Glomerular endothelial cell (primary cell): ENCODE data around the gene KRTAP12-1. TPM values are rescaled to one million over a fixed set of nuclear protein-coding genes. Genes with fewer than 3 reads are reported as not detected.

Experiments used
- DNase-seq: peaks from one replicate; pipeline ENCODE4 v3.0.0-alpha.2; 2011; ENCODE audit warnings: low read depth, low spot score; ENCODE audit errors: extremely low read depth
- total RNA-seq: library from RNA; depleted of rRNA; stranded (reverse); fragments of >200 nt; gene quantifications from 2 replicates; pipeline ENCODE4 v1.2.3, GENCODE V29; 2015

The KRTAP12-1 gene
- total RNA-seq, 1 donor from 2014 or later, result not detected

DNA sequence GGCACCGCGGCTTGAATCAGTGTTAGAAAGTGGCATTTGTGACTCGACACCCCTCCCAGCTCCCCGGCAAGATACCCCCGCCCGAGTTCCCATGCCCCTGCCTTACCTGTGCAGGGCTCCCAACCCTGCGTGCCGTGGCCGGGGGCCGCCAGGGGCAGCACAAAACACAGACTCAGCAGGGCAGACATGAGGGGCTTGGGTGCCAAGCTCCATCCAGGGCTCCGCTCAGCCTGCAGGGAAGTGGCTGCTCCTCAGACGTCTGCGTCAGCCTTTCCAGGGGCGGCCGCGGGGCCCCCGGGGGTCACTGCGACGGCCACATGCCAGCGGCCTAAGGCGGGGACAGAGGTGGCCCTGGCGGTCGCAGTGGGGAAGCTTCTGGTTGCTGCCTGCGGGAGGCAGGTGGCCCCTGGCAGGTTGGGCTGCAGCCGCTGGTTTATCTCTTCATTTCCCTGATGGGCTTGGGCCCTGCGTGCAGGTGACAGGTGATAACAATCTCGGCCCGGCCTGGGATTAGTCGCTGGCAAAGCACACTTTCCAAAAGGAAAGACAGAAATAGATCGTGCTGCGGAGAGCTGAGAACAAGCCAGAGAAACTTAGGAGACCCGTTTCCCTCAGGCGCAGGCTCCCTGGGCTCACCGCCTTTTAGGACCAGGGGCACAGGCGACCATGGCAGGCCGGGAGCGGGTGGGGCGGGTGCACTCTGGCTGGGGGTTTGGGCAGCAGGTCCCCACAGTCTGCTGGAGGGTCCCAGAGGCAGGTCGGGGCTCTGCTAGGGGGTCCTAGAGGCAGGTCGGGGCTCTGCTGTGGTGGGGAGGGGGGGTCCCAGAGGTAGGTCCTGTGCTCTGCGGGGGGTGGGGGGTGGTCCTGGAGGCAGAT, 29.6 kb upstream of the KRTAP12-1 start, which contains the start of gene TSPEAR:
TSS of gene TSPEAR (minus strand) at position 246 of the 876 bp plus-strand sequence. CDS start at position 188, 58 bp downstream.
- DNase-seq, result no peak

- no peak for DNase-seq
Measured at GRCh38 chr21:44710756-44711326, 28.9 kb upstream of the KRTAP12-1 start.

DNA sequence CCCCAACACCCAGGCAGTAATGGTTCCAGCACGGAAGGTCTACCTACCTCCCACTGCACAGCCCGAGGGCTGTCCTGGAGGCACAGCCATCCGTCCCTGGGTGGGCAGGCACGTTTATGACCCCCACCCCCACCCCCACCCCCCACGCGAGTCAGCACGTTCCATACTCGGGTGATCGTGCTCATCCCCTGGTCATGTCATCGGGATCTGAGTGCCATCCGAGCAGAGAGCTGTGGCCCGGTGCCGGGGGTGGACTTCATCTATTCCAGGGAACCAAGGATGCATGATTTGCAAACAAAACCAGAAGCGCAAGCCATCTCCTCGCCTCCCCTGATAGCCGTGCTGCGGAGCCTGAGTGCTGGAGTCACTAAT, 28.3 kb upstream of the KRTAP12-1 start:
- DNase-seq, result no peak

GRCh38 chr21:44709426-44710293, 27.7 kb upstream of the KRTAP12-1 start:
- no peak for DNase-seq

GRCh38 chr21:44708866-44709425, 27.0 kb upstream of the KRTAP12-1 start:
- no peak for DNase-seq

DNA sequence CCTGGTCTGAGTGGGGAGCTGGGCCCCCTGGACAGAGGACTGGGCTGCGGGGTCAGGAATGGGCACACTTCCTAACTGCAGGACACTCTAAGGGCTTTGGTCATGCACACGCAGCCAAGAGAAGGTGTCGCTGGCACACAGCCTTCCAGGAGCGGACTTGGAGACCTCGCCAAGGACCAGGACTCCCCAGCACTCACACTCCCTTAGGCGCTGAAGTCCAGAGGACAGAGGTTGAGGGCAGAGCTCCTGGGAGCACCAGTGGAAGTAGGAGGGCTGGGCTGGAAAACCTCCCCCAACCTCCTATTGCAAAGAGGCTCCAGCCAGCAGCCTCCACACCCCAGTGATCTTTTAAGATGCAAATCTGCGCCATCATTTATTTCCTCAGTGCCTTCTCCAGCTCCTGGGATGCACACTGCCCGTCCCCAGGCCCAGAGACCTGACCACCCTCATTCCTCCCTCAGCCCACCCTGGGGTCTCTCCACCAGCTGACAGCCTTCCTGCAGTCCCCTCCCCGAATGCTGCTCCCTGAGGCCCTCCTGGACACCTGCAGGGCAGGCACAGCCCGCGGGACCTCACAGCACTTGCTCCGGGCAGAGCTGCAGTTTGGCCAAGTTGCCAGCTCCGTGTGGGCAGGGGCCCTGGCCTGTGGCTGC, 26.4 kb upstream of the KRTAP12-1 start:
- no peak for DNase-seq

GRCh38 chr21:44706706-44707581, 25.0 kb upstream of the KRTAP12-1 start:
- no peak for DNase-seq

GRCh38 chr21:44706026-44706705, 24.2 kb upstream of the KRTAP12-1 start:
- DNase-seq, result no peak

DNA sequence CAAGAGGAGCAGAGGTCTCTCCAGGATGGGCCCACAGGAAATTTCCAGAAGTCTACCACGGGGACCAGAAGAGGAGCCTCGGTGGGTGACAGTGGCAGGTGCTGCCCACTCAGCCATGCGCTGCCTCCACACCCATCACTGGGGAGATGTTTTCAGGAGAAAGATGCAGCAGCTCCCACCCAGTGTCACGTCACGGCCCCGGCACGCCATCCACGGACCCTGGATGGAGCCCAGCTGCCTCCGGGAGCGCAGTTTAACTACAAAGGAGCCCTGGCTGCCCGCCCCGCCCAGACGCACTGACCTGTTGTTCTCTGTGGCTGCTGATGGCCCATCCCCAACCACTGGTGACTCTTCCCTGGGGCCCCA, 22.7 kb upstream of the KRTAP12-1 start:
- DNase-seq, result no peak

- DNase-seq, result no peak
Measured at GRCh38 chr21:44703731-44704635, 22.0 kb upstream of the KRTAP12-1 start.

DNA sequence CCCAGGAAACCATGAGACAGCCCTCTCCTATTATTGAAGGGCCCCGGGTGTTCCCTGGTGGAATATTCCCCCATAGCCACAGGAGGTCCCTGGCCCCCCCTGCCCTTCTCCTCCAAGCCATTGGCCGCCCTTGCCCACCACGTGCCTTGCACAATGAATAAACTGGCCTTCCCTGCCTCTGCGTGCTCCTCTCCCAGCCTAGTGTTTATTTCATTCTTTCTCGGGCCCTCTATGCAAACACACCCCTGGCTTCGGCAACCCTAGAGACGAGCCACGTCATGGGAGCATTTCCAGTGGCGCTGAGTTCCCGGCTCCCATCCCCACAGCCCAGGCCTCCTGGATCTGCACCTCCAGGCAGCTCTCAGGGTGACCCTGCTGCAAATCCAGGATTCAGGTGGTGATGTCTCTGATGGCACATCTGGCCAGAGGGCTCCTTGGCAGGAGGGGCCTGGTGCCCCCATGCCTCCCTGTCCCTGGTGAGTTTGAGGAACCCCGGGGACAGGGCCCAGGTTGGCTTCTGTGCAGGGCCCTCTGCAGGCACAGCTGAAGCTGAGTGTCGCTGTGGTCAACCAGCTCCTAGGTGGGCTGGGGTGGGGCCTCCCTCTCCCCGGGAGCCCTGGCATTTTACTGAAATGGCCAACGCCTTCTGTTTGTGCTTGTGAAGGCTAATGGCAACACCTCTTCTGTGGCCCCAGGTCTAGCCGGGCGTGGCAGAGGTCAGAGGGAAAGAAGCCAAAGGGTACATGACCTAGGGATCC, 21.2 kb upstream of the KRTAP12-1 start:
- no peak for DNase-seq

DNA sequence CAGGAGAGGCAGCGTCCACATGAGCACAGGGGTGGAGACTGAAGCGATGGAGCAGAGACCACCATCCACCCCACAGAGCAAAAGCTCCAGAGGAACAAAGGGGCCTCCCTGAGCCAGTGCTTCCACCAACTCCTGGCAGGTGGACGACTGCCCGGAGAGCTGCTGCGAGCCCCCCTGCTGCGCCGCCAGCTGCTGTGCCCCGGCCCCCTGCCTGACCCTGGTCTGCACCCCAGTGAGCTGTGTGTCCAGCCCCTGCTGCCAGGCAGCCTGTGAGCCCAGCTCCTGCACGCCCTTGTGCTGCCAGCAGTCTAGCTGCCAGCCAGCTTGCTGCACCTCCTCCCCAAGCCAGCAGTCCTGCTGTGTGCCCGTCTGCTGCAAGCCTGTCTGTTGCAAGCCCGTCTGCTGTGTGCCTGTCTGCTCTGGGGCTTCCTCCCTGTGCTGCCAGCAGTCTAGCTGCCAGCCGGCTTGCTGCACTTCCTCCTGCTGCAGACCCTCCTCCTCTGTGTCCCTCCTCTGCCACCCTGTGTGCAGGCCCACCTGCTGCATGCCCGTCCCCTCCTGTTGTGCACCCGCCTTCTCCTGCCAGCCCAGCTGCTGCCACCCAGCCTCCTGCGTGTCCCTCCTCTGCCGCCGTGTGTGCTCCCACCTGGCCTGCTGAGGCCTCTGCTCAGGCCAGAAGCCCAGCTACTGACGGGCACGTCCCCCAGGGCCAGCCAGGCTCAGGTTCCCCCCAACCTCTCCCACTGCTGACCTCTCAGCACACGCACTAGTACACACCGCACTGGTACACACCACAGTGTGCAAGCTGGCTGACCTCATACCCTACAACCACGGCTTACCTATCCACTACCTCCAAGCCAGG, 20.4 kb upstream of the KRTAP12-1 start:
- DNase-seq, result no peak

GRCh38 chr21:44701541-44701940, 19.6 kb upstream of the KRTAP12-1 start:
- no peak for DNase-seq

DNA sequence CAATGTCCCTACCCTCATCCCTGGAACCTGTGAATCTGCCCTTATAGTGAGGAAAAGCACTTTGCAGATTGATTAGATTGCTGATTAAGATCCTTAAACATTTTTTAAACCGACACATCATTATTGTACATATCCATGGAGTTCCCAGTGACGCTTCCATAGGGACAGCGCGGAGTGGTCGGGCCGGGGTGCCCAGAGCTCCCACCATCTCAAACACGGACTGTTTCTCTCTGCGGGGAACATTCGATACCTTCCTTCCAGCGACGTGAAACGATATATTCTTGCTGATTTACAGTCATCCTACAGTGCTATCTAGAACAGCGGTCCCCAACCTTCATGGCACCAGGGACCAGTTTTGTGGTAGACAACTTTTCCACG, 19.0 kb upstream of the KRTAP12-1 start:
- DNase-seq, result no peak

DNA sequence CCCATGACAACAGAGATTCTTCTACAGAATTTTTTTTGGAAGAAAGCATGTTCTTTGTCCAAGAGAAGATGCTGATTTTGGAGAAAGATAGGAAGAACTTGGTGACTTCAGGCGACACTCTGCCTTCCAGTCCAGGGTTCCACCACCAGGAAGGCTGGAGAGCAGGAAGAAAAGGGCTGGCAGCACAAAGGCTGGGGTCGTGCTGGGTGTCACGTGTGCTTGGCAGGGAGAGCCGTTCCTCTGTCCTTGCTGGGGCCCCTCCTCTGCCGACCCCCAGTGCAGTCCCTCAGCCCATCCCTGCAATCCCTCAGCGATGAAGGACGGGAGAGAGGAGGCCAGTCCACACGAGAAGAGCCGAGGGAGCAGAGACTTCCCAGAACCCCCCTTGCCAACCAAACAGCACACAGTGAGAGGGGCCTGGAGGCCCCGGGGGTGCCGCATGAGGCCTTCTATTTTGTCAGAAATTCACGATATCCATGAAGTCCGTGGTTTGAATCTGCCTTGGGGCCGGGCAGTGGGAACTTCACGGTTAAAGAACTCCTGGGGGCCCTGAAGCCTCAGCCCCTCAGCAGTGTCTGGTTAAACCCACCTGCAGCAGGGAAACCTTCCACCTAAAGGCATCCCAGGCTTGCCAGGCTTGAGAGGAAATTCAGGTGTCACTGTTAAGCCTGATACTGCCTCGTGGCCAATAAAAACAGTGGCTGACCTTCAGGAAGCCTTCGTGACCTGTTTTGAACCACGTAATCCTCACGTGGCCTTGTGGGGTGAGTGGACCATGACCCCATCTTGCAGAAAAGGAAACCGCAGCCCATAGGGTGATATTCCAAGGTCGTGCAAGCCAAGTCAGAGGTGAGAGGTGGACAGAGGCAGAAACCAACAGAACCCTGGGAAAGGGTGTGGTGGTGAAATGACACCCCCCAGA, 18.4 kb upstream of the KRTAP12-1 start:
- DNase-seq, result no peak
